ENCODE data around the gene LAMA3. TPM values are rescaled to one million over a fixed set of nuclear protein-coding genes. Genes with fewer than 3 reads are reported as not detected.

The LAMA3 gene
- total RNA-seq, 1 donor from 2014 or later = 106 TPM

- Histone ChIP-seq H3K27ac (no peak overlapping the region), H3K9me3 (no peaks in the 10 kb centered on the region), H3K4me1 (no peaks in the 10 kb centered on the region), H3K36me3 (peaks cover 0 to 24% of the 10 kb centered on the region in 2 donors), H3K4me3 (no peak overlapping the region), H3K27me3 (no peaks in the 10 kb centered on the region)
- DNase-seq (ENCODE audit: extremely low spot score in 2 of 2) = peak in 1 of 2 donors; percentile 69
- no peak for TF ChIP-seq CTCF (IDR thresholded peaks at IDR 0.05)
- no peak for TF ChIP-seq POLR2AphosphoS5 (IDR thresholded peaks at IDR 0.05; ENCODE audit: insufficient read depth in 1 of 2, low read depth in 1 of 2)
- no peak for TF ChIP-seq POLR2A (IDR thresholded peaks at IDR 0.05)
- intact Hi-C loops (cut with DNase I) = loop anchor here (10.0 kb wide), 2 partner anchors 75 to 185 kb away; partner anchors contain the start of gene TTC39C
These were observed 250.1 kb downstream of the LAMA3 start for GRCh38 chr18:23939366-23939765.

- no peak for DNase-seq (ENCODE audit: extremely low spot score in 2 of 2)
- no peaks in the 10 kb centered on the region for H3K4me1 ChIP-seq
- no peaks in the 10 kb centered on the region for H3K27me3 ChIP-seq
- TF ChIP-seq POLR2AphosphoS5 (IDR thresholded peaks at IDR 0.05; ENCODE audit: insufficient read depth in 1 of 2, low read depth in 1 of 2) = no peak
- TF ChIP-seq POLR2A (IDR thresholded peaks at IDR 0.05) = no peak
- TF ChIP-seq CTCF (IDR thresholded peaks at IDR 0.05) = no peak
- H3K36me3 ChIP-seq = peaks cover 0 to 19% of the 10 kb centered on the region in 2 donors
- H3K9me3 ChIP-seq = no peaks in the 10 kb centered on the region
- no peak overlapping the region for H3K4me3 ChIP-seq
- intact Hi-C loops (cut with DNase I) = loop anchor here (10.0 kb wide), 2 partner anchors 75 to 185 kb away; partner anchors contain the start of gene TTC39C
- H3K27ac ChIP-seq = no peak overlapping the region
These were observed 250.6 kb downstream of the LAMA3 start for GRCh38 chr18:23939896-23940295.

GRCh38 chr18:23941791-23942190 lies 252.5 kb downstream of the LAMA3 start:
- intact Hi-C loops (cut with DNase I) = no loop called here
- no peak for DNase-seq (ENCODE audit: extremely low spot score in 2 of 2)
- Histone ChIP-seq H3K4me3 (no peak overlapping the region), H3K4me1 (no peaks in the 10 kb centered on the region), H3K36me3 (peaks cover 0 to 26% of the 10 kb centered on the region in 2 donors), H3K27ac (no peak overlapping the region), H3K9me3 (no peaks in the 10 kb centered on the region), H3K27me3 (no peaks in the 10 kb centered on the region)
- no peak for TF ChIP-seq POLR2A (IDR thresholded peaks at IDR 0.05)
- no peak for TF ChIP-seq CTCF (IDR thresholded peaks at IDR 0.05)
- no peak for TF ChIP-seq POLR2AphosphoS5 (IDR thresholded peaks at IDR 0.05; ENCODE audit: insufficient read depth in 1 of 2, low read depth in 1 of 2)

GRCh38 chr18:23943104-23943503 lies 253.9 kb downstream of the LAMA3 start:
- Histone ChIP-seq H3K27me3 (no peaks in the 10 kb centered on the region), H3K4me3 (no peak overlapping the region), H3K36me3 (peaks cover 0 to 26% of the 10 kb centered on the region in 2 donors), H3K9me3 (no peaks in the 10 kb centered on the region), H3K27ac (no peak overlapping the region), H3K4me1 (no peaks in the 10 kb centered on the region)
- intact Hi-C loops (cut with DNase I) = no loop called here
- no peak for DNase-seq (ENCODE audit: extremely low spot score in 2 of 2)
- no peak for TF ChIP-seq POLR2AphosphoS5 (IDR thresholded peaks at IDR 0.05; ENCODE audit: insufficient read depth in 1 of 2, low read depth in 1 of 2)
- no peak for TF ChIP-seq POLR2A (IDR thresholded peaks at IDR 0.05)
- TF ChIP-seq CTCF (IDR thresholded peaks at IDR 0.05) = no peak

- no peak overlapping the region for H3K27ac ChIP-seq
- DNase-seq (ENCODE audit: extremely low spot score in 2 of 2) = no peak
- no peaks in the 10 kb centered on the region for H3K27me3 ChIP-seq
- no peaks in the 10 kb centered on the region for H3K9me3 ChIP-seq
- H3K4me1 ChIP-seq = no peaks in the 10 kb centered on the region
- peaks cover 0 to 22% of the 10 kb centered on the region in 2 donors for H3K36me3 ChIP-seq
- intact Hi-C loops (cut with DNase I) = no loop called here
- no peak for TF ChIP-seq POLR2A (IDR thresholded peaks at IDR 0.05)
- TF ChIP-seq POLR2AphosphoS5 (IDR thresholded peaks at IDR 0.05; ENCODE audit: insufficient read depth in 1 of 2, low read depth in 1 of 2) = no peak
- TF ChIP-seq CTCF (IDR thresholded peaks at IDR 0.05) = no peak
- H3K4me3 ChIP-seq = no peak overlapping the region
These were observed 254.8 kb downstream of the LAMA3 start for GRCh38 chr18:23943903-23944624.
